ENCODE measurements around the gene TRPT1.

DNA sequence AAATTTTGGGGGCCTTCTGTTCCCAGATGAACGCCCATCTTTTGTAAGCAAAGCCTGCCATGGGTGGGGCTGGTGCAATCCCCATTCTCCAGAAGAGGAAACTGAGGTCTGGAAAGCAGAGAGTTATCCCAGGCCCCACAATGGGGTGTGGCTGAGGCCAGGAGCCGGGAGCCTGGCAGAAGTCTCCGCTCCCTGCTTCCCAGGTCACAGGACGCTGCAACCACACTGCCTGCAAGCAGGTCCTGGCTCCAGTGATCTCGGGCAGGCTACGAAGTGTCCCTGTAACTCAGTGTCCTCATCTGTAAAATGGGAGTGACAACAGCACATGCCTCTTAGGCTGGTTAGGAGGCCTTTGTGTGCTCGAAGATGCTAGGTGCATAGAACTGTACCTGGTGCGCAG, 27.1 kb upstream of the TRPT1 start:
- TF ChIP-seq, protein P1, sequence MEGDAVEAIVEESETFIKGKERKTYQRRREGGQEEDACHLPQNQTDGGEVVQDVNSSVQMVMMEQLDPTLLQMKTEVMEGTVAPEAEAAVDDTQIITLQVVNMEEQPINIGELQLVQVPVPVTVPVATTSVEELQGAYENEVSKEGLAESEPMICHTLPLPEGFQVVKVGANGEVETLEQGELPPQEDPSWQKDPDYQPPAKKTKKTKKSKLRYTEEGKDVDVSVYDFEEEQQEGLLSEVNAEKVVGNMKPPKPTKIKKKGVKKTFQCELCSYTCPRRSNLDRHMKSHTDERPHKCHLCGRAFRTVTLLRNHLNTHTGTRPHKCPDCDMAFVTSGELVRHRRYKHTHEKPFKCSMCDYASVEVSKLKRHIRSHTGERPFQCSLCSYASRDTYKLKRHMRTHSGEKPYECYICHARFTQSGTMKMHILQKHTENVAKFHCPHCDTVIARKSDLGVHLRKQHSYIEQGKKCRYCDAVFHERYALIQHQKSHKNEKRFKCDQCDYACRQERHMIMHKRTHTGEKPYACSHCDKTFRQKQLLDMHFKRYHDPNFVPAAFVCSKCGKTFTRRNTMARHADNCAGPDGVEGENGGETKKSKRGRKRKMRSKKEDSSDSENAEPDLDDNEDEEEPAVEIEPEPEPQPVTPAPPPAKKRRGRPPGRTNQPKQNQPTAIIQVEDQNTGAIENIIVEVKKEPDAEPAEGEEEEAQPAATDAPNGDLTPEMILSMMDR (IDR thresholded peaks at IDR 0.05) = no peak
- TF ChIP-seq POLR2A (IDR thresholded peaks at IDR 0.05) = no peak
